HG02642 (cell line): ENCODE results near the gene RTF1.
A peak's percentile ranks its signal among the peaks of the same experiment; 100 is the strongest.

Source experiments
- ATAC-seq: cut with Tn5 transposase; IDR thresholded peaks from one replicate; pipeline ENCODE4 v1.9.1; 2021; ENCODE audit warnings: mild to moderate bottlenecking; ENCODE audit not compliant: unreplicated experiment, poor library complexity

The RTF1 gene

GRCh38 chr15:41484937-41485625 is 68.2 kb downstream of the RTF1 start:
- no peak for ATAC-seq

- ATAC-seq = no peak
These were observed 69.4 kb downstream of the RTF1 start for GRCh38 chr15:41486286-41486685.

- no peak for ATAC-seq
These were observed 70.5 kb downstream of the RTF1 start for GRCh38 chr15:41487381-41487780.

GRCh38 chr15:41487802-41488201 is 70.9 kb downstream of the RTF1 start:
- no peak for ATAC-seq

GRCh38 chr15:41489641-41490040 is 72.7 kb downstream of the RTF1 start:
- no peak for ATAC-seq

GRCh38 chr15:41490355-41490754 is 73.5 kb downstream of the RTF1 start:
- peak; percentile 25 for ATAC-seq

- no peak for ATAC-seq
These were observed 75.0 kb downstream of the RTF1 start for GRCh38 chr15:41491889-41492288.

GRCh38 chr15:41492597-41493204 is 75.8 kb downstream of the RTF1 start:
- no peak for ATAC-seq

- peak; percentile 79 for ATAC-seq
These were observed 76.5 kb downstream of the RTF1 start, which contains the start of gene ITPKA for GRCh38 chr15:41493205-41493901. ITPKA (plus strand) TSS chr15:41493874; CDS start chr15:41493928, 54 bp downstream.

- ATAC-seq = peak; percentile 25
These were observed 77.0 kb downstream of the RTF1 start for GRCh38 chr15:41493902-41494189.

- peak; percentile 2 for ATAC-seq
These were observed 77.5 kb downstream of the RTF1 start for GRCh38 chr15:41494190-41494921.

- no peak for ATAC-seq
These were observed 78.2 kb downstream of the RTF1 start for GRCh38 chr15:41494922-41495735.

- no peak for ATAC-seq
These were observed 79.1 kb downstream of the RTF1 start for GRCh38 chr15:41495736-41496599.

GRCh38 chr15:41498657-41499056 is 81.8 kb downstream of the RTF1 start:
- no peak for ATAC-seq

GRCh38 chr15:41499109-41499851 is 82.4 kb downstream of the RTF1 start:
- no peak for ATAC-seq

- ATAC-seq = no peak
These were observed 84.5 kb downstream of the RTF1 start for GRCh38 chr15:41501191-41501917.

- no peak for ATAC-seq
These were observed 85.3 kb downstream of the RTF1 start for GRCh38 chr15:41501931-41502794.
